ENCODE results near the gene RAET1E. TPM values are rescaled to one million over a fixed set of nuclear protein-coding genes. Genes with fewer than 3 reads are reported as not detected.
"Not testable (repeated sequence)": the region's sequence is repeated elsewhere in the genome, so short reads cannot be mapped to it uniquely, and the experiment has no call there.

Gene RAET1E
- total and polyA plus RNA-seq, 7 donors: 0.04 to 17.2 (median 3.1) TPM

DNA sequence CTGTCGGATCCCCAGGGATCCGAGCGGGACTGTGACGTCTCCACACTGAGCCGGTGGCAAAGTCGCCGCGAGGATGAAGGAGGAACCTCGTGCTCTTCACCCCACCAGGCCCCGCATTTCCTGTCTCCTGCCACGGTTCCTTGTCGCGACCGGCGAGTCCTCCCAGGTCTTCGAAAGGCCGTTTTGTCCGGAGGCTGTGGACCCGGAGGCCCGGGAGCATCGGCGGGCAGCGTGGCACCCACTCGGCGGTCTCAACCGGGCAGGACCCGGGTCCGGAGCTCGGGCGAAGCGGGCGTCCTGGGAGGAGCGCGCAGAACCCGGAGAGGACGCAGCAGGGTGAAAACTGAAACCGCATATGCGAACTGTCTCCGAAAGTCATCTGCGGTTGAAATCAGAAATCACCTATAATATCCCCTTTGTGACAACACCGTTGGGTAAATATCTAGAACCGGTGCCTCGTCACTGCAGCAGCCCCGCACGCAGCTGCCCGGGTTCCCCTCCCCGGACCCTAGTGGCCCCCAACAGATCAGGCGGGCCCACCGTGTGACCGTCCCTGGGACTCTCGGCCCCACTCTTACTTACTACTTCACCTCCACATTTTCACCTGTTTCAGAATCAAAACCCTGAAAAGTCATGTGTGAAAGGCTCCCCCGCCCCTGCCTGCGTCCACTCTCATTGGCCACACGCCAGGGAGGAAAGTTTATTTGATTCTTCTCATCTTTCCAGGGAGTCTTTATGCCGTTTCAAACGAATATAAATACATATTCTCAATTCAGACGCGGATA is 40.9 kb upstream of the RAET1E start:
- Histone ChIP-seq H3K36me3 (ENCODE audit: insufficient read depth in 1 of 2, low read depth in 1 of 2) (no peaks in the 10 kb centered on the region), H3K9me3 (no peaks in the 10 kb centered on the region), H3K27ac (no peak overlapping the region), H3K4me3 (peak overlapping the region; percentile 66), H3K4me1 (no peaks in the 10 kb centered on the region), H3K27me3 (ENCODE audit: insufficient read depth in 3 of 3, low read length in 2 of 3) (peaks cover 5 to 67% (median 33%) of the 10 kb centered on the region in 3 donors)
- 1 to 2% (median 1%) methylated on average over 57 to 58 of the region's 58 CpGs for WGBS, 3 donors
- DNase-seq (no peak), ATAC-seq (no peak)
- no peak for TF ChIP-seq CTCF (IDR thresholded peaks at IDR 0.05)
- intact Hi-C loops (cut with DNase I): loop anchor here in 1 of 2 donors (5.0 kb wide), 1 partner anchor 464 kb away; no protein-coding TSS in a partner anchor

- ATAC-seq; H3K27ac ChIP-seq; H3K36me3 ChIP-seq (ENCODE audit: insufficient read depth in 1 of 2, low read depth in 1 of 2); H3K4me1 ChIP-seq; H3K9me3 ChIP-seq; DNase-seq: not testable (repeated sequence)
- Histone ChIP-seq H3K27me3 (ENCODE audit: insufficient read depth in 3 of 3, low read length in 2 of 3) (peaks cover 5 to 72% (median 34%) of the 10 kb centered on the region in 3 donors), H3K4me3 (peak overlapping the region; percentile 66)
- 2 to 4% (median 3%) methylated on average over 15 of the region's 20 CpGs for WGBS, 3 donors
- intact Hi-C loops (cut with DNase I): loop anchor here in 1 of 2 donors (5.0 kb wide), 1 partner anchor 464 kb away; no protein-coding TSS in a partner anchor
These were observed 40.2 kb upstream of the RAET1E start for GRCh38 chr6:149938013-149938570.

- H3K36me3 ChIP-seq (ENCODE audit: insufficient read depth in 1 of 2, low read depth in 1 of 2): no peaks in the 10 kb centered on the region
- intact Hi-C loops (cut with DNase I): loop anchor here in 1 of 2 donors (5.0 kb wide), 1 partner anchor 466 kb away; no protein-coding TSS in a partner anchor
- H3K27ac ChIP-seq: no peak overlapping the region
- DNase-seq: no peak
- 43 to 63% (median 52%) methylated on average over 2 of the region's 2 CpGs for WGBS, 3 donors
- ATAC-seq: no peak
- TF ChIP-seq CTCF (IDR thresholded peaks at IDR 0.05): no peak
- no peaks in the 10 kb centered on the region for H3K9me3 ChIP-seq
- H3K4me1 ChIP-seq: no peaks in the 10 kb centered on the region
- peaks cover 5 to 74% (median 32%) of the 10 kb centered on the region in 3 donors for H3K27me3 ChIP-seq (ENCODE audit: insufficient read depth in 3 of 3, low read length in 2 of 3)
- no peak overlapping the region for H3K4me3 ChIP-seq
These were observed 38.8 kb upstream of the RAET1E start for GRCh38 chr6:149936743-149937142.

DNA sequence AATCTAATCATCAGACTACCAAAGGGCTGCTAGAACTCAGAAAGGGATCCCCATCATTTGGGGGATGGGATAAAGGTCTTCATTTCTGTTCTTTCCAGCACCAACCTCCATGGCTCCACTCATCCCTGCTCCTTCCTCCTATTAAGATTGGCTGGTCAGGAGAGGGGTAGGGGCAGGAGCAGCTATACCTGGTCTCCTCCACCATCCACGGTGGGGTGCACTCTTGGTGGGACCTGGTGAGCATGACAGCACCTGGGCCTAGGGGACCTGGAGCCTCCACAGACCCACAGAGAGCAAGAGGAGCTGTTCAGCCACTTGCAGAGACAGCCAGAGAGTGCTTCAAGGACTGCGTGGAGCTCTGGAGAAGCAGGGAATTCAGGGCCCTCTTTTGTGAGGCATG is 37.8 kb upstream of the RAET1E start:
- Histone ChIP-seq H3K36me3 (ENCODE audit: insufficient read depth in 1 of 2, low read depth in 1 of 2) (no peaks in the 10 kb centered on the region), H3K4me1 (no peaks in the 10 kb centered on the region), H3K4me3 (no peak overlapping the region), H3K27me3 (ENCODE audit: insufficient read depth in 3 of 3, low read length in 2 of 3) (peaks cover 7 to 68% (median 30%) of the 10 kb centered on the region in 3 donors), H3K9me3 (no peaks in the 10 kb centered on the region), H3K27ac (no peak overlapping the region)
- DNase-seq (no peak), ATAC-seq (no peak)
- intact Hi-C loops (cut with DNase I): loop anchor here (2.0 to 5.0 kb wide), 2 partner anchors 81 to 467 kb away; no protein-coding TSS in a partner anchor
- 64 to 78% (median 67%) methylated on average over 2 of the region's 2 CpGs for WGBS, 3 donors
- TF ChIP-seq CTCF (IDR thresholded peaks at IDR 0.05): no peak

DNA sequence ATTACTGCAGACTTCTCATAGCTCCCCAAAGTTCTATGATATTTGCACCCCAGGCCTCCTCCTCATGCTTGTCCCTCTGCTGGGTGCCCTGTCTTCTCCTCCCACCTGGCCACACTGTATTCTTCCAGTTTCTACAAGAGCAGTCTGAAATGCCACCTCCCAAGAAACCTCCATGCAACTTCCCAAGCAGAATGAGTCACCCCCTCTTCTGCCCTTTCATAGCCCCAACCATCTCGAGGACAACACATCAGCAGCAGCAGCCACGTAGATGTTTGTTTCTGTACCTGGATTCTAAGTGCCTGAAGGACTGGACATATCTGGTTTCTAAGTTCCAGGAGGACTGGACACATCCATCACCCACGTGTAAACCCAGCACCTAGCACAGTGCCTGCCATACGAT is 37.3 kb upstream of the RAET1E start:
- Histone ChIP-seq H3K27me3 (ENCODE audit: insufficient read depth in 3 of 3, low read length in 2 of 3) (peaks cover 7 to 66% (median 27%) of the 10 kb centered on the region in 3 donors), H3K9me3 (no peaks in the 10 kb centered on the region), H3K4me3 (no peak overlapping the region), H3K27ac (no peak overlapping the region), H3K36me3 (ENCODE audit: insufficient read depth in 1 of 2, low read depth in 1 of 2) (no peaks in the 10 kb centered on the region), H3K4me1 (no peaks in the 10 kb centered on the region)
- intact Hi-C loops (cut with DNase I): loop anchor here (2.0 to 5.0 kb wide), 2 partner anchors 82 to 467 kb away; no protein-coding TSS in a partner anchor
- ATAC-seq: no peak
- DNase-seq: no peak
- 50 to 80% (median 71%) methylated on average over 4 of the region's 4 CpGs for WGBS, 3 donors
- no peak for TF ChIP-seq CTCF (IDR thresholded peaks at IDR 0.05)
